Measurements from ENCODE around the gene RFC4. TPM values are rescaled to one million over a fixed set of nuclear protein-coding genes. Genes with fewer than 3 reads are reported as not detected.
A peak's percentile ranks its signal among the peaks of the same experiment; 100 is the strongest.

The RFC4 gene
- total and polyA plus RNA-seq, 2 experiments from 2014 or later = 73.3 to 107 TPM

GRCh38 chr3:186782542-186783057, 23.7 kb downstream of the RFC4 start:
- peaks cover 12% of the 10 kb centered on the region for H3K9me3 Mint-ChIP-seq
- no peaks in the 10 kb centered on the region for H3K9me2 ChIP-seq (ENCODE audit: insufficient read depth)
- H3K4me3 ChIP-seq = peak overlapping the region; percentile 99
- H3K4me1 ChIP-seq (ENCODE audit: insufficient read depth) = peaks cover 15% of the 10 kb centered on the region
- DNase-seq (ENCODE audit: low spot score) (no peak), ATAC-seq (no peak; the same call in 1 of the 3 replicates)
- H3K27me3 ChIP-seq (ENCODE audit: insufficient read depth) = no peaks in the 10 kb centered on the region
- H3F3A ChIP-seq (replicated peaks; ENCODE audit: low read depth) = peaks cover 42% of the 10 kb centered on the region
- H3K4me2 ChIP-seq = peak overlapping the region; percentile 99
- H3K27ac Mint-ChIP-seq = peak overlapping the region; percentile 87
- H3K27ac ChIP-seq (ENCODE audit: low read depth) = peak overlapping the region; percentile 100; the same call in 1 of the 2 replicates
- no peak overlapping the region for H2AFZ ChIP-seq
- peaks cover 45% of the 10 kb centered on the region for H3K36me3 Mint-ChIP-seq (ENCODE audit: low read depth)
- H3K4me3 Mint-ChIP-seq = peak overlapping the region; percentile 99
- peaks cover 19% of the 10 kb centered on the region for H3K4me1 Mint-ChIP-seq
- TF ChIP-seq ZNF331 (CRISPR knock-in tag; IDR thresholded peaks at IDR 0.05; ENCODE audit: low read depth) (no peak), STAT1 (IDR thresholded peaks at IDR 0.05; ENCODE audit: unreplicated experiment) (no peak), ETS1 (IDR thresholded peaks at IDR 0.05) (no peak), JUNB (IDR thresholded peaks at IDR 0.05; ENCODE audit: unreplicated experiment) (no peak), CTCF (conservative IDR thresholded peaks at IDR 0.05; ENCODE audit: low read depth in 2 of 2) (no peak), REST (IDR thresholded peaks at IDR 0.05; ENCODE audit: unreplicated experiment) (no peak), EZH2phosphoT487 (IDR thresholded peaks at IDR 0.05; ENCODE audit: unreplicated experiment) (no peak), CREB1 (CRISPR knock-in tag; IDR thresholded peaks at IDR 0.05; ENCODE audit: low read depth) (no peak), NANOG (IDR thresholded peaks at IDR 0.05; ENCODE audit: borderline replicate concordance) (no peak), ZNF462 (CRISPR knock-in tag; IDR thresholded peaks at IDR 0.05) (no peak), POLR2AphosphoS5 (IDR thresholded peaks at IDR 0.05; ENCODE audit: low read depth) (no peak)
- H4K20me1 ChIP-seq (replicated peaks; ENCODE audit: insufficient read depth) = peaks cover 36% of the 10 kb centered on the region
- H3K79me2 ChIP-seq (replicated peaks; ENCODE audit: insufficient read depth) = peaks cover 42% of the 10 kb centered on the region
- H3K36me3 ChIP-seq (ENCODE audit: insufficient read depth) = peaks cover 37% of the 10 kb centered on the region
- H3K27me3 Mint-ChIP-seq (ENCODE audit: insufficient read depth, low read depth, poor library complexity) = peaks cover 24% of the 10 kb centered on the region
